ENCODE results near the gene FKBP3. TPM values are rescaled to one million over a fixed set of nuclear protein-coding genes. Genes with fewer than 3 reads are reported as not detected.

FKBP3 gene
- total and polyA plus RNA-seq, 4 donors: 30.6 to 76.5 (median 41.0) TPM

DNA sequence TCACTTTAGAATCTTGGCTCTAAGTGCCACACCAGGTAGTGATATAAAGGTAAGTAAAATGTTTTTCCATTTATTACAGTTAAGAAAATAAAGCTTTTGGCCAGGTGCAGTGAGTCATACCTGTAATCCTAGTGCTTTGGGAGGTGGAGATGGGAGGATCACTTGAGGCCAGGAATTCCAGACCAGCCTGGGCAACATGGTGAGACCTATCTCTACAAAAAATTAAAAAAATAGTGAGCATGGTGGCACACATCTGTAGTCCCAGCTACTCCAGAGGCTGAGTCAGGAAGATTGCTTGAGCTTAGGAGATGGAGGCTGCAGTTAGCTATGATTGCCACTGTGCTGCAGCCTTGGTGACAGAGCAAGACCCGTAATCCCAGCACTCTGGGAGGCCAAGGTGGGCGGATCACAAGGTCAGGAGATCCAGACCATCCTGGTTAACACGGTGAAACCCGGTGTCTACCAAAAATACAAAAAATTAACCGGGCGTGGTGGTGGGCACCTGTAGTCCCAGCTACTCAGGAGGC is 6.4 kb upstream of the FKBP3 start:
- no peaks in the 10 kb centered on the region for H3K27me3 ChIP-seq (ENCODE audit: control insufficient read depth in 3 of 3, insufficient read depth in 3 of 3, low read length in 2 of 3)
- H3K36me3 ChIP-seq (ENCODE audit: control insufficient read depth in 4 of 4, insufficient read depth in 4 of 4, low read length in 4 of 4): no peaks in the 10 kb centered on the region
- no peak overlapping the region for H3K27ac ChIP-seq (ENCODE audit: low read depth in 1 of 2, low read length in 1 of 2)
- no peak for TF ChIP-seq CTCF (IDR thresholded peaks at IDR 0.05; ENCODE audit: control extremely low read depth, extremely low read depth)
- H3K9ac ChIP-seq (ENCODE audit: insufficient read depth in 1 of 2, low read length in 2 of 2): no peak overlapping the region
- ATAC-seq (ENCODE audit: insufficient read depth, low FRiP score) (no peak), DNase-seq (no peak)
- no peak overlapping the region for H3K4me3 ChIP-seq
- 96 to 99% methylated on average over 6 of the region's 6 CpGs for WGBS, 2 donors
- peaks cover 3 to 17% (median 10%) of the 10 kb centered on the region in 5 donors for H3K4me1 ChIP-seq (ENCODE audit: control insufficient read depth in 5 of 5, insufficient read depth in 5 of 5, low read length in 5 of 5)
- no peaks in the 10 kb centered on the region for H3K9me3 ChIP-seq (ENCODE audit: control insufficient read depth in 4 of 4, insufficient read depth in 3 of 4, low read length in 3 of 4)

DNA sequence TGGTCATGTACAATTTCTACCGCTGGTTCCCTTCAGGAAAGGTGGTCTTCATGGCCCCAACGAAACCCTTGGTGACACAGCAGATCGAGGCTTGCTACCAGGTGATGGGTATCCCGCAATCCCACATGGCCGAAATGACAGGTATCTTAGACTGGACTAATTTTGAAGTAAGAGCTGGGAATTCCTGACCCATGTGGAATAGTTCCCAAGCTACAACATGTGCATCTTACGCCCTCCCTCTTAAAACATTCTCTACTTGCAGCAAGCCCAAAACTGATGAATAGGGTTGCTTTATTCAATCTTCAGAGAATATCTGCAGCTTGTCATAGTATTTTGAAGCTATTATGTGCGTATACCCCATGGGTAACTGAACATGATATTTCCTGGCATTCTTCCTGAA is 2.1 kb upstream of the FKBP3 start:
- WGBS, 2 donors: 1 to 3% methylated on average over 7 of the region's 7 CpGs

DNA sequence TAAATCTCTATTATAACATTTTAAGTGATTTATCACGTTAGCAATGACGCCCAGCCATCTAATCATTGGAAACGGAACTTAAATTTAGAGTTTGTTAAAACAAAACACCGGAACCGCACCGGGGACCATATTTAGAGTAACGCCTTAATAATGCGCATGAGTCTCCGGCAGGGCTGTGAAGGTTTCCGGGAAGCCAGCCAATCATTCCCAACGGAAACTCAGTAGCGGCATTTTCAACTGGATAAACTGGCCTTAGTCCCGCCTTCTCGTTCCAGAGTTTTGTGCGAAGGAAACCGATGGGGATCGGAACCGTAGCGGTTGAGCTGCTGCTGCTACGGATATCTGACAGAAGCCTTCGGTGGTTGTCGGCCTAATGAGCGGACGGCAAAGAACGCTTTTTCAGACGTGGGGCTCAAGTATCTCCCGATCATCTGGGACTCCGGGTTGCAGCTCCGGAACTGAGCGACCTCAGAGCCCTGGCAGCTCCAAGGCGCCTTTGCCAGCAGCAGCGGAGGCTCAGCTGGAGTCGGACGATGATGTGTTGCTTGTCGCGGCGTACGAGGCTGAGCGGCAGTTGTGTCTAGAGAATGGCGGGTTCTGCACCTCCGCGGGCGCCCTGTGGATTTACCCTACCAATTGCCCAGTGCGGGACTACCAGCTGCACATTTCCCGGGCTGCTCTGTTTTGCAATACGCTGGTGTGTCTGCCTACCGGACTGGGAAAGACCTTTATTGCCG is 1.5 kb upstream of the FKBP3 start, which contains the start of gene FANCM:
Gene FANCM (plus strand): TSS at position 272 of the 737 bp plus-strand sequence. CDS start 102 bp downstream, at position 374.
- H3K27ac ChIP-seq (ENCODE audit: low read depth in 1 of 2, low read length in 1 of 2): peak within 1 kb of the TSS; percentile 76 to 89
- DNase-seq (peak; percentile 96 to 100 (median 99)), ATAC-seq (ENCODE audit: insufficient read depth, low FRiP score) (peak; percentile 74)
- WGBS, 2 donors: 0% methylated on average over 48 of the region's 48 CpGs
- no peaks in the 10 kb centered on the region for H3K27me3 ChIP-seq (ENCODE audit: control insufficient read depth in 3 of 3, insufficient read depth in 3 of 3, low read length in 2 of 3)
- peak within 1 kb of the TSS; percentile 73 to 99 for H3K9ac ChIP-seq (ENCODE audit: insufficient read depth in 1 of 2, low read length in 2 of 2)
- peak within 1 kb of the TSS; percentile 57 for H3K4me3 ChIP-seq
- peaks cover 0 to 4% (median 0%) of the 10 kb centered on the region in 4 donors for H3K36me3 ChIP-seq (ENCODE audit: control insufficient read depth in 4 of 4, insufficient read depth in 4 of 4, low read length in 4 of 4)
- peaks cover 6 to 23% (median 11%) of the 10 kb centered on the region in 5 donors for H3K4me1 ChIP-seq (ENCODE audit: control insufficient read depth in 5 of 5, insufficient read depth in 5 of 5, low read length in 5 of 5)
- no peaks in the 10 kb centered on the region for H3K9me3 ChIP-seq (ENCODE audit: control insufficient read depth in 4 of 4, insufficient read depth in 3 of 4, low read length in 3 of 4)
- TF ChIP-seq CTCF (IDR thresholded peaks at IDR 0.05; ENCODE audit: control extremely low read depth, extremely low read depth): no peak

More for the DNA sequence above, 2.1 kb upstream of the FKBP3 start:
- peak overlapping the region; percentile 57 for H3K4me3 ChIP-seq
- no peak for TF ChIP-seq CTCF (IDR thresholded peaks at IDR 0.05; ENCODE audit: control extremely low read depth, extremely low read depth)
- peak overlapping the region; percentile 73 to 89 for H3K9ac ChIP-seq (ENCODE audit: insufficient read depth in 1 of 2, low read length in 2 of 2)
- no peaks in the 10 kb centered on the region for H3K27me3 ChIP-seq (ENCODE audit: control insufficient read depth in 3 of 3, insufficient read depth in 3 of 3, low read length in 2 of 3)
- peaks cover 6 to 23% (median 11%) of the 10 kb centered on the region in 5 donors for H3K4me1 ChIP-seq (ENCODE audit: control insufficient read depth in 5 of 5, insufficient read depth in 5 of 5, low read length in 5 of 5)
- peaks cover 0 to 4% (median 0%) of the 10 kb centered on the region in 4 donors for H3K36me3 ChIP-seq (ENCODE audit: control insufficient read depth in 4 of 4, insufficient read depth in 4 of 4, low read length in 4 of 4)
- DNase-seq (peak in 1 of 3 donors; percentile 6), ATAC-seq (ENCODE audit: insufficient read depth, low FRiP score) (no peak)
- H3K27ac ChIP-seq (ENCODE audit: low read depth in 1 of 2, low read length in 1 of 2): peak overlapping the region in 1 of 2 donors; percentile 69
- no peaks in the 10 kb centered on the region for H3K9me3 ChIP-seq (ENCODE audit: control insufficient read depth in 4 of 4, insufficient read depth in 3 of 4, low read length in 3 of 4)

Data from lung (tissue), 12 donors.